IMR-90 (cell line): Measurements from ENCODE around the gene ZNF831. TPM values are rescaled to one million over a fixed set of nuclear protein-coding genes. Genes with fewer than 3 reads are reported as not detected.

Source experiments
- ATAC-seq: fragments of 200-7000 bp; cut with Tn5 transposase; 2 replicates; pipeline ENCODE4 v1.9.1; 2020; ENCODE audit warnings: low read depth, mild to moderate bottlenecking, moderate library complexity
- Bru-seq: library from RNA; stranded (reverse); fragments of 400-500 nt; gene quantifications from one replicate; lab custom pipeline; 2021; lab: Mats Ljungman, UMichigan
- BruChase-seq, 2 experiments: library from RNA; stranded (reverse); fragments of 400-500 nt; gene quantifications; one replicate each; lab custom pipeline; 2021; lab: Mats Ljungman, UMichigan
- BruUV-seq: library from RNA; stranded (reverse); fragments of 400-500 nt; replicated peaks from 2 replicates; lab custom pipeline; 2021; lab: Mats Ljungman, UMichigan
- CTCF ChIA-PET: fragments of 300-600 bp; formaldehyde crosslinking; extraction: SDS; loops from one replicate; lab custom pipeline; 2021; ENCODE audit warnings: antibody characterized with exemption; lab: Yijun Ruan, JAX
- POLR2A ChIA-PET: fragments of 300-600 bp; sonication (Branson Sonifier 250); formaldehyde crosslinking; loops from one replicate; lab custom pipeline; 2022; ENCODE audit warnings: antibody characterized with exemption; ENCODE audit not compliant: unreplicated experiment; lab: Charles Lee
- DNase-seq: peaks from one replicate; pipeline ENCODE4 v3.0.0; 2013
- H2AFZ ChIP-seq: replicated peaks from 2 replicates; pipeline ENCODE3; 2013; ENCODE audit warnings: low read length, mild to moderate bottlenecking; ENCODE audit not compliant: poor library complexity
- H2AK5ac ChIP-seq: 2 replicates; pipeline ENCODE4 v1.6.1; 2013; ENCODE audit warnings: low read depth, low read length, inconsistent platforms
- H2AK9ac ChIP-seq: replicated peaks from 2 replicates; pipeline ENCODE3; 2013; ENCODE audit warnings: mild to moderate bottlenecking, low read depth, low read length, moderate library complexity; ENCODE audit not compliant: poor library complexity
- H2BK120ac ChIP-seq: 2 replicates; pipeline ENCODE4 v1.6.1; 2013; ENCODE audit warnings: low read depth, low read length, inconsistent platforms
- H2BK15ac ChIP-seq: 3 replicates; pipeline ENCODE4 v1.6.1; 2013; ENCODE audit warnings: low read depth, low read length, inconsistent platforms
- H2BK20ac ChIP-seq: 2 replicates; pipeline ENCODE4 v1.6.1; 2013; ENCODE audit warnings: low read depth, mild to moderate bottlenecking, inconsistent platforms, low read length, moderate library complexity
- H2BK5ac ChIP-seq: 2 replicates; pipeline ENCODE4 v1.6.1; 2013; ENCODE audit warnings: mild to moderate bottlenecking, low read depth, low read length, inconsistent platforms; ENCODE audit not compliant: poor library complexity, severe bottlenecking
- H3K14ac ChIP-seq: replicated peaks from 2 replicates; pipeline ENCODE4 v1.6.1; 2013; ENCODE audit warnings: low read depth, low read length, inconsistent platforms
- H3K18ac ChIP-seq: 2 replicates; pipeline ENCODE4 v1.6.1; 2013; ENCODE audit warnings: low read depth, low read length, control low read depth
- H3K23ac ChIP-seq: 2 replicates; pipeline ENCODE4 v1.6.1; 2013; ENCODE audit warnings: low read depth, low read length, inconsistent platforms
- H3K27ac ChIP-seq: 2 replicates; pipeline ENCODE4 v1.5.1; 2013; ENCODE audit warnings: mild to moderate bottlenecking, control low read depth, low read length; ENCODE audit not compliant: insufficient read depth
- H3K27me3 ChIP-seq: 2 replicates; pipeline ENCODE4 v1.6.1; 2013; ENCODE audit warnings: low read length; ENCODE audit not compliant: control insufficient read depth, insufficient read depth
- H3K36me3 ChIP-seq: 2 replicates; pipeline ENCODE4 v1.6.1; 2013; ENCODE audit warnings: low read length, mixed read lengths; ENCODE audit not compliant: control insufficient read depth, insufficient read depth
- H3K4ac ChIP-seq: 2 replicates; pipeline ENCODE4 v1.6.1; 2013; ENCODE audit warnings: low read depth, low read length, inconsistent platforms
- H3K4me1 ChIP-seq: 2 replicates; pipeline ENCODE4 v1.6.1; 2013; ENCODE audit warnings: low read length, mixed read lengths; ENCODE audit not compliant: control insufficient read depth, insufficient read depth
- H3K4me2 ChIP-seq: 2 replicates; pipeline ENCODE4 v1.6.1; 2013; ENCODE audit warnings: low read depth, mild to moderate bottlenecking, control low read depth, low read length, moderate library complexity
- H3K4me3 ChIP-seq: 2 replicates; pipeline ENCODE4 v1.5.1; 2013; ENCODE audit warnings: low read depth, mild to moderate bottlenecking, control low read depth, low read length, moderate library complexity; ENCODE audit not compliant: insufficient read depth
- H3K56ac ChIP-seq: 2 replicates; pipeline ENCODE4 v1.6.1; 2013; ENCODE audit warnings: low read length, inconsistent platforms; ENCODE audit not compliant: insufficient read depth; ENCODE audit errors: extremely low read depth
- H3K79me1 ChIP-seq, 2 experiments: 2 replicates each; pipeline ENCODE4 v1.6.1; 2013; ENCODE audit warnings: low read length in 2 of 2, inconsistent platforms in 1 of 2, low read depth in 1 of 2
- H3K9ac ChIP-seq: 2 replicates; pipeline ENCODE4 v1.6.1; 2013; ENCODE audit warnings: low read depth, low read length, control low read depth
- H3K9me1 ChIP-seq: 2 replicates; pipeline ENCODE4 v1.6.1; 2013; ENCODE audit warnings: low read length, inconsistent platforms; ENCODE audit not compliant: insufficient read depth
- H3K9me3 ChIP-seq: 2 replicates; pipeline ENCODE4 v1.6.1; 2013; ENCODE audit warnings: low read length; ENCODE audit not compliant: control insufficient read depth, insufficient read depth
- H4K20me1 ChIP-seq: 2 replicates; pipeline ENCODE4 v1.6.1; 2013; ENCODE audit warnings: low read length, inconsistent platforms; ENCODE audit not compliant: insufficient read depth
- H4K5ac ChIP-seq: 2 replicates; pipeline ENCODE4 v1.6.1; 2013; ENCODE audit warnings: mild to moderate bottlenecking, low read depth, low read length, control low read depth
- H4K8ac ChIP-seq, 2 experiments: 2 replicates each; pipeline ENCODE4 v1.6.1; 2013; ENCODE audit warnings: low read depth in 2 of 2, low read length in 2 of 2, control low read depth in 1 of 2, inconsistent platforms in 1 of 2
- H4K91ac ChIP-seq: 2 replicates; pipeline ENCODE4 v1.6.1; 2013; ENCODE audit warnings: low read depth, low read length, inconsistent platforms; ENCODE audit not compliant: insufficient read depth
- CEBPB ChIP-seq: IDR thresholded peaks from 2 replicates; pipeline ENCODE4 v1.6.1; 2012; ENCODE audit warnings: low read depth, low read length, improper control_type of control experiment
- CHD1 ChIP-seq: IDR thresholded peaks from 2 replicates; pipeline ENCODE4 v1.6.1; 2012; ENCODE audit warnings: low read depth, low read length, improper control_type of control experiment
- FOS ChIP-seq: fragments of 150-350 bp; IDR thresholded peaks from 2 replicates; pipeline ENCODE4 v1.6.1; 2016; ENCODE audit warnings: low read depth, low read length
- RAD21 ChIP-seq: IDR thresholded peaks from 2 replicates; pipeline ENCODE4 v1.6.1; 2012; ENCODE audit warnings: low read length, improper control_type of control experiment
- SMC3 ChIP-seq: fragments of 150-350 bp; IDR thresholded peaks from 2 replicates; pipeline ENCODE4 v1.6.1; 2016; ENCODE audit warnings: low read depth, mild to moderate bottlenecking, antibody characterized with exemption, low read length, moderate library complexity
- WGBS, 2 experiments: methylation state at CpG; one replicate each; pipeline versions ENCODE4 v1.1.5 to v1.1.7; 2013; ENCODE audit warnings: missing lambda C conversion rate in 2 of 2; ENCODE audit not compliant: insufficient read length in 1 of 2; ENCODE audit errors: extremely low coverage in 2 of 2; 5-methylcytosine and 5-hydroxymethylcytosine counted together
- dilution Hi-C: fragments of 300-500 bp; cut with HindIII; formaldehyde crosslinking; loops from one replicate; pipeline ENCODE4 v1.14.3; 2018; ENCODE audit warnings: low sequenced_read_pairs; ENCODE audit not compliant: unreplicated experiment
- in situ Hi-C: fragments of 300-500 bp; cut with MboI; formaldehyde crosslinking; loops from 3 replicates; pipeline ENCODE4 v1.14.3; 2019; ENCODE audit warnings: low sequenced_read_pairs, inconsistent platforms, mixed read lengths
- intact Hi-C: fragments of 100-400 bp; cut with micrococcal nuclease; formaldehyde crosslinking; loops from 2 replicates; pipeline ENCODE4 v1.10.0; 2022
- long read RNA-seq: library from polyadenylated mRNA; unstranded; transcript quantifications from one replicate; pipeline ENCODE4 v2.0.0, GENCODE V29; 2021; ENCODE audit not compliant: unreplicated experiment
- polyA plus RNA-seq, 3 experiments: library from polyadenylated mRNA; depleted of rRNA; stranded (reverse); fragments of >200 nt; gene quantifications; 2 replicates each; pipeline ENCODE4 v1.2.3, GENCODE V29; 2012; ENCODE audit warnings: low replicate concordance in 1 of 3
- total RNA-seq: library from RNA; depleted of rRNA; stranded (reverse); fragments of >200 nt; gene quantifications from 2 replicates; pipeline ENCODE4 v1.2.3, GENCODE V29; 2012; rRNA removed
- TF ChIP-seq, protein P1 (sequence below): fragments of 150-350 bp; IDR thresholded peaks from 2 replicates; pipeline ENCODE4 v1.6.1; 2016; ENCODE audit warnings: low read depth, mild to moderate bottlenecking, low read length, moderate library complexity, borderline replicate concordance
- TF ChIP-seq, protein P2 (sequence below): conservative IDR thresholded peaks from 2 replicates; pipeline ENCODE4 v1.5.1; 2012; ENCODE audit warnings: mild to moderate bottlenecking, low read depth, low read length, improper control_type of control experiment

The ZNF831 gene
- total RNA-seq (not detected in 2 replicates), polyA plus RNA-seq (2012; rRNA removed) (not detected in 2 replicates), Bru-seq, nascent RNA (not detected), BruChase-seq, experiment 1, labeled RNA remaining after a 6-hour chase (not detected), BruChase-seq, experiment 2, labeled RNA remaining after a 2-hour chase (not detected)
- not detected in 2 replicates for polyA plus RNA-seq (2012; cell fraction: cytosol; rRNA removed)
- not detected in 2 replicates for polyA plus RNA-seq (2012; cell fraction: nucleus; rRNA removed; ENCODE audit: low replicate concordance)
- long read RNA-seq = 0 reads

DNA sequence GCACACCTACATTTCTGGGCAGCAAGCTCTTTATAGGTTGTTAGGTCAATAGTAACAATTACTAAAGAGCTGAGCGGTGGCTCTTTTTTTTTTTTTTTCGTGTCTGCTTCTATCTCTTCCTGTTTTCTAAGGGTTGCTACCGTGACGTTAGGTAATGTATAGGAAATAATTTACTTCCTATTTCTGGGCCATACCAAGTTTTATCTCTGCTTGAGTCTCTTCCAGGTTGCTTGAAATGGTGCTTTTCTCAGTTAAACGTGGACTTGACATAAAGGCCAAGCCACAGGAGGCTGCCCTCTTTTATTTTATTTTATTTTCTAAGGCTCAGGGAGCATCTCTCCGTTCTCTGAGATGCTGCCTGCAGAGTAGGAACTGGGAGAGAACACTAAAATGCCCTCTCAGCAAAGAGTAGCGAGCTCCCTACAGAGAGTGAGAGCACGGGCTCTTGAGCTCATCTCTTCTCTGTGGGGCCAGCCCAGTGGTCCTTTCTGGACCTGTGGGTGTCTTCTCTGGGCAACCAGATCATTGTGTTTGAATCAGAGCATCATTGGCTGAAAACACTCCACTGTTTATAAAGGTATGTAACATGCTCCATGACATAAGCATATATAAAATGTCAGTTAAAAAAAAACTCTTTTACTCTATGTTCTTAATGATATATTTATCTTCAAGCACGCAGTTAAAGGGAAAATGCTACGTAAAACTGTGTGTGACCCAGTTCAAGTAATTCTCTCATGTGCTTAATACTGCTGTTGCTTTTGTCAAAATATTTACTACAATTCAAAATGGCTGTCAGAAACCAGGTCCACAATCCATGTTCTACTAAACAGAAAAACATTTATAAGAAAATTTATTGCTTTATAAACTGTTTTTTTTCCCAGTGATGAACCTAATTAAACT is at the start of gene ZNF831:
Gene ZNF831, plus strand, starts transcription at position 191 of the 900 bp plus-strand sequence. CDS start 27,199 bp downstream, outside the sequence.
- no TSS peak for BruUV-seq
- Histone ChIP-seq H4K8ac (no peak within 1 kb of the TSS), H2AK9ac (no peak within 1 kb of the TSS), H2AFZ (no peak within 1 kb of the TSS), H3K4me2 (no peak within 1 kb of the TSS), H3K4ac (no peak within 1 kb of the TSS), H4K91ac (no peak within 1 kb of the TSS), H3K9me3 (no peaks in the 10 kb centered on the region), H4K20me1 (no peaks in the 10 kb centered on the region), H3K79me1 (no peaks in the 10 kb centered on the region), H3K36me3 (no peaks in the 10 kb centered on the region), H3K18ac (no peak within 1 kb of the TSS), H2BK20ac (no peak within 1 kb of the TSS), H3K14ac (no peak within 1 kb of the TSS), H2BK5ac (no peak within 1 kb of the TSS), H3K9ac (no peak within 1 kb of the TSS), H2BK15ac (no peak within 1 kb of the TSS), H3K4me3 (no peak within 1 kb of the TSS), H4K5ac (no peak within 1 kb of the TSS), H3K23ac (no peak within 1 kb of the TSS), H3K27me3 (no peaks in the 10 kb centered on the region), H3K27ac (no peak within 1 kb of the TSS), H3K56ac (no peak within 1 kb of the TSS), H2BK120ac (no peak within 1 kb of the TSS), H3K4me1 (no peaks in the 10 kb centered on the region), H3K9me1 (no peaks in the 10 kb centered on the region; the same call in 1 of the 2 replicates), H2AK5ac (no peak within 1 kb of the TSS)
- no CpG with 5 or more reads among the region's 10 CpGs for WGBS, 2 experiments
- in situ Hi-C loops (no loop called here), dilution Hi-C loops (no loop called here), intact Hi-C loops (no loop called here)
- TF ChIP-seq, protein P1, sequence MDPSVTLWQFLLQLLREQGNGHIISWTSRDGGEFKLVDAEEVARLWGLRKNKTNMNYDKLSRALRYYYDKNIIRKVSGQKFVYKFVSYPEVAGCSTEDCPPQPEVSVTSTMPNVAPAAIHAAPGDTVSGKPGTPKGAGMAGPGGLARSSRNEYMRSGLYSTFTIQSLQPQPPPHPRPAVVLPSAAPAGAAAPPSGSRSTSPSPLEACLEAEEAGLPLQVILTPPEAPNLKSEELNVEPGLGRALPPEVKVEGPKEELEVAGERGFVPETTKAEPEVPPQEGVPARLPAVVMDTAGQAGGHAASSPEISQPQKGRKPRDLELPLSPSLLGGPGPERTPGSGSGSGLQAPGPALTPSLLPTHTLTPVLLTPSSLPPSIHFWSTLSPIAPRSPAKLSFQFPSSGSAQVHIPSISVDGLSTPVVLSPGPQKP = no peak
- TF ChIP-seq CEBPB = no peak
- no peak for TF ChIP-seq SMC3
- TF ChIP-seq RAD21 = no peak
- no peak for TF ChIP-seq CHD1
- TF ChIP-seq, protein P2, sequence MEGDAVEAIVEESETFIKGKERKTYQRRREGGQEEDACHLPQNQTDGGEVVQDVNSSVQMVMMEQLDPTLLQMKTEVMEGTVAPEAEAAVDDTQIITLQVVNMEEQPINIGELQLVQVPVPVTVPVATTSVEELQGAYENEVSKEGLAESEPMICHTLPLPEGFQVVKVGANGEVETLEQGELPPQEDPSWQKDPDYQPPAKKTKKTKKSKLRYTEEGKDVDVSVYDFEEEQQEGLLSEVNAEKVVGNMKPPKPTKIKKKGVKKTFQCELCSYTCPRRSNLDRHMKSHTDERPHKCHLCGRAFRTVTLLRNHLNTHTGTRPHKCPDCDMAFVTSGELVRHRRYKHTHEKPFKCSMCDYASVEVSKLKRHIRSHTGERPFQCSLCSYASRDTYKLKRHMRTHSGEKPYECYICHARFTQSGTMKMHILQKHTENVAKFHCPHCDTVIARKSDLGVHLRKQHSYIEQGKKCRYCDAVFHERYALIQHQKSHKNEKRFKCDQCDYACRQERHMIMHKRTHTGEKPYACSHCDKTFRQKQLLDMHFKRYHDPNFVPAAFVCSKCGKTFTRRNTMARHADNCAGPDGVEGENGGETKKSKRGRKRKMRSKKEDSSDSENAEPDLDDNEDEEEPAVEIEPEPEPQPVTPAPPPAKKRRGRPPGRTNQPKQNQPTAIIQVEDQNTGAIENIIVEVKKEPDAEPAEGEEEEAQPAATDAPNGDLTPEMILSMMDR = no peak
- TF ChIP-seq FOS = no peak
- no peak for DNase-seq
- POLR2A ChIA-PET = no interaction called here
- ATAC-seq = no peak
- CTCF ChIA-PET = no interaction called here
